Muscle layer of colon (tissue), 2 donors: ENCODE measurements around the gene TAC3.

Source experiments
- H3K27ac ChIP-seq: one replicate; pipeline ENCODE4 v1.7.0; 2013; ENCODE audit warnings: low read depth, mild to moderate bottlenecking, low read length, moderate library complexity
- H3K27me3 ChIP-seq, 2 donors: one replicate each; pipeline ENCODE4 v1.7.0; 2013; ENCODE audit warnings: low read length in 2 of 2, mild to moderate bottlenecking in 2 of 2; ENCODE audit not compliant: insufficient read depth in 2 of 2, control insufficient read depth in 1 of 2
- H3K36me3 ChIP-seq: one replicate; pipeline ENCODE4 v1.7.0; 2013; ENCODE audit warnings: mild to moderate bottlenecking, low read length; ENCODE audit not compliant: insufficient read depth
- H3K4me1 ChIP-seq: one replicate; pipeline ENCODE4 v1.7.0; 2013; ENCODE audit warnings: mild to moderate bottlenecking, low read length; ENCODE audit not compliant: insufficient read depth
- H3K4me3 ChIP-seq, 2 donors: one replicate each; pipeline ENCODE4 v1.7.0; 2013; ENCODE audit warnings: low read length in 2 of 2, low read depth in 1 of 2, mild to moderate bottlenecking in 1 of 2, moderate library complexity in 1 of 2
- H3K9ac ChIP-seq: one replicate; pipeline ENCODE4 v1.7.0; 2013; ENCODE audit warnings: low read length
- H3K9me3 ChIP-seq: one replicate; pipeline ENCODE4 v1.7.0; 2013; ENCODE audit warnings: mild to moderate bottlenecking, low read length
- donor health status: abdominal sarcoma.
- donor health status: Adenocarcinoma of cecum.

Gene TAC3

DNA sequence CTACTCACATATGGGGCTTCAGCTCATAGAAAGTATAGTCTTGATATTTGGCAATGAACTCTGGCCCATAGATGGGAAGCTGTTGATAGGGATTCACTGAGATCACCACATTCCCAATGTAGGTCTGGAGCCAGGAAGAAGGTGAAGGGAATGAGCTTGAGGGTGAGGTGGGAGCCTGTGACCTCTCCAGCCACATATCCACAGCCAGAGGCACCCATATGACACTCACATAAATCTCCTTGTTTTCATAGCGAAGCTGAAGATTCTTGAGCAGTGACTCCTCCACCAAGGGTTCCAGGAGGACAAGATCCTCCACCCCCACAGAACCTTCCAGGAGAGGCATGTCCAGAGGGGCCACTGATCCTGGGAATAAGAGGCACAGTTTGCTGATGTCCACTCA is 31.7 kb upstream of the TAC3 start:
- Histone ChIP-seq H3K9ac (no peak overlapping the region), H3K9me3 (no peaks in the 10 kb centered on the region), H3K4me3 (no peak overlapping the region), H3K27ac (no peak overlapping the region), H3K36me3 (no peaks in the 10 kb centered on the region), H3K4me1 (peaks cover 5% of the 10 kb centered on the region), H3K27me3 (no peaks in the 10 kb centered on the region)

- Histone ChIP-seq H3K4me3 (no peak overlapping the region), H3K9ac (no peak overlapping the region), H3K36me3 (no peaks in the 10 kb centered on the region), H3K9me3 (no peaks in the 10 kb centered on the region), H3K27ac (no peak overlapping the region), H3K27me3 (no peaks in the 10 kb centered on the region), H3K4me1 (peaks cover 5% of the 10 kb centered on the region)
Measured at GRCh38 chr12:57046947-57047890, 30.9 kb upstream of the TAC3 start.

DNA sequence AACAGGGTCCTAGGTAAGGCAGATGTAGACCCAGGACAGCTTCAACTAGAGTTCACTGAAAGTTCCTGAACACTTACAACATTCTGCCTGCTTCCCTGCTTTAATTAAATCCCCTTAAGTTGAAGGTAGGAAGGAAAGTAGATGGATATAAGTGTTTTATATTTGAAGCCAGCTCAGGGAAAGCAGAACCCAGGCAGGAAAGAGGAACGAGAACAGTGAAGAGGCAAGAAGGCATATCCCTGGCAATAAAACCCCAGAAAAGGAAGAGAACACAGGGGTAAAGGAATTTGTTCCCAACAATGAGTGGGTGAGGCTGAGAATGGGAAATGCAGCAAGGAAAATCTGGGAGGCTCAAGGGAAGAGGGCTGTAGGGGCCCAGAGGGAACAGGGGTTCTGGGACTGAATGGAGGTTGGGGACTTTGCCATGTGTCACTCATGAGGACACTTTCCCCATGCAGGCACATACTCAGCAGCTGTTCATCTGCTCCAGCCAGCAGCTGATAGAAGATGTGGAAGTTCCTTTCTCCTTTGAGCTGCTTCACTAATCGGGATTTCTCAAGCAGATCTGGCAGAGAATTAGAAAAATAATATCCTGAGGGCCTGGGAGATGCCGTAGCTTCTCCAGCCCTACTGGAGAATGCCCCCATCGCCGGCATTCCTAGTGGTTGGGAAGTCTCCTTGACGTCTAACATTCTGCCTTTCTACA is 29.9 kb upstream of the TAC3 start:
- Histone ChIP-seq H3K36me3 (no peaks in the 10 kb centered on the region), H3K9me3 (no peaks in the 10 kb centered on the region), H3K4me3 (no peak overlapping the region), H3K9ac (no peak overlapping the region), H3K27me3 (no peaks in the 10 kb centered on the region), H3K4me1 (peaks cover 5% of the 10 kb centered on the region), H3K27ac (no peak overlapping the region)

- Histone ChIP-seq H3K9ac (no peak overlapping the region), H3K4me3 (no peak overlapping the region), H3K4me1 (peaks cover 5% of the 10 kb centered on the region), H3K27ac (no peak overlapping the region), H3K27me3 (no peaks in the 10 kb centered on the region), H3K9me3 (no peaks in the 10 kb centered on the region), H3K36me3 (no peaks in the 10 kb centered on the region)
Measured at GRCh38 chr12:57044889-57045288, 28.6 kb upstream of the TAC3 start.

DNA sequence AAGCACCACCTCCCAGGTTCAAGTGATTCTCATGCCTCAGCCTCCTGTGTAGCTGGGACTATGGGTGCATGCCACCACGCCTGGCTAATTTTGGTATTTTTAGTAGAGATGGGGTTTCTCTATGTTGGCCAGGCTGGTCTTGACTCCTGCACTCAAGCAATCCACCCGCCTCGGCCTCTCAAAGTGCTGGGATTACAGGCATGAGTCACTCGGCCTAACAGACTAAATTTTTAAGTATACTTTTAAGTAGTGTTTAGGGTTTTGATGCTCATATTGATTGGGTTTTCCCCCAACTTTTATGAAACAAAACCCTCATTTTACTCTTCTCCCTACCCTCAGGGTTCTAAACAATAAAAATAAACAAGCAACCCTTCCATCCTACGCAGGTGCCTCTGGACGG is 28.1 kb upstream of the TAC3 start:
- no peaks in the 10 kb centered on the region for H3K36me3 ChIP-seq

DNA sequence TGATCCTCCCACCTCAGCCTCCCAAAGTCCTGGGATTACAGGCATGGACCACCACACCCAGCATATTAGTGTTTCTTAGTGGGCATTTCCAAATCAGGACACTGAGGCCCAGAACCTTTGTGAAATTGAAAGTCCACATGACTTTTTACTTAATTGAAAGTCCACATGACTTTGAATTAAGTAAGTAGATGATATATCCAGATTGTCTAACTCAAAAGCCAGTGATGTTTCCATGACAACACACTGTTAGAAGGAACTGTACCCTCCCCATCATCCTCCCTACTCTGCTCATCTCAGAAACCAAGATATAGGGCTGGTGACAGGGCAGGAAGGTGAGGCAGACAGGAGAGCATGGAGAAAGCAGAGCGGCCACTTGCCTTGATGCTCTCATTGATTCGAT is 26.4 kb upstream of the TAC3 start:
- no peaks in the 10 kb centered on the region for H3K36me3 ChIP-seq
- H3K9ac ChIP-seq, result no peak overlapping the region
- no peaks in the 10 kb centered on the region for H3K27me3 ChIP-seq
- H3K4me3 ChIP-seq, result no peak overlapping the region
- no peaks in the 10 kb centered on the region for H3K4me1 ChIP-seq
- no peak overlapping the region for H3K27ac ChIP-seq
- no peaks in the 10 kb centered on the region for H3K9me3 ChIP-seq

More for the DNA sequence above, 28.1 kb upstream of the TAC3 start:
- H3K4me3 ChIP-seq, result no peak overlapping the region
- no peaks in the 10 kb centered on the region for H3K9me3 ChIP-seq
- H3K27me3 ChIP-seq, result no peaks in the 10 kb centered on the region
- H3K9ac ChIP-seq, result no peak overlapping the region
- no peak overlapping the region for H3K27ac ChIP-seq
- peaks cover 5% of the 10 kb centered on the region for H3K4me1 ChIP-seq

DNA sequence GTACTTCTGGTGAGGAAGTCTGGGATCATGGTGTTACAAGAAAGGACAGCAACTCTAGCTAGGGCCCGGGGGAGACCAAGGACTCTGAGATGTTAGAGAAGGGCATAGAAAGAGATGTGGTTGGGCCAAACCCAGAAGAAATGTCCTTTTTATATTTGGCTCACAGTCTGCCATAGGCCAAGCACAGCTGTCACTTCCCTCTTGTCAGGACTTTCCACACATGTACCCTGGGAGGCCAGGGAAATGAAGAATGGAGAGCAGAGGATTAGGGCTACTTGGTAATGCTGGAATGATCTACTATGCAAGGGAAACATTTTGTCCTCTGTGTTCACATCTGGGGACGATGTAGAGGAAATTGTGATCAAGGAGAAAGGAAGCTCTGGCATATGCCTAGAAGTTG is 24.4 kb upstream of the TAC3 start:
- H3K4me1 ChIP-seq, result no peaks in the 10 kb centered on the region
- H3K27me3 ChIP-seq, result no peaks in the 10 kb centered on the region
- H3K36me3 ChIP-seq, result no peaks in the 10 kb centered on the region
- H3K9ac ChIP-seq, result no peak overlapping the region
- H3K27ac ChIP-seq, result no peak overlapping the region
- no peak overlapping the region for H3K4me3 ChIP-seq
- no peaks in the 10 kb centered on the region for H3K9me3 ChIP-seq

DNA sequence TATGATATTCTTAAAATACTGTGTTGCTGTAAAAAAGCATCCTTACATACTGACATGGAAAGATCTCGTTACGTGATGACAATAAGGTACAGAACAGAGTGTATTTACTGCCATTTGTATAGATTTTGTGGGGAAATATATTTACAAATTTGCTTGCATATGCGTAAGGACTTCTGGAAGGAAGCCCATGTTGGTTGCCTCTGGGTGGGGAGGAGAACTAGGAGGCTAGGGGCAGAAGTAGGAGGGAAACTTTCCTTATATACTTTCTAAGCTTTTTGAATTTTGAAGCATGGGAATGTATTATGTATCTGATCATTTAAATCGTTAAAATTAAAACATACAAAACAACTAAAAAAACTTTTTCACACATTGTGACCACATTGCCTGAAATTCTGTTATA is 23.9 kb upstream of the TAC3 start:
- Histone ChIP-seq H3K9ac (no peak overlapping the region), H3K4me3 (no peak overlapping the region), H3K4me1 (no peaks in the 10 kb centered on the region), H3K27me3 (no peaks in the 10 kb centered on the region), H3K9me3 (no peaks in the 10 kb centered on the region), H3K27ac (no peak overlapping the region), H3K36me3 (no peaks in the 10 kb centered on the region)

- no peaks in the 10 kb centered on the region for H3K4me1 ChIP-seq
- H3K4me3 ChIP-seq, result no peak overlapping the region
- no peaks in the 10 kb centered on the region for H3K27me3 ChIP-seq
- H3K36me3 ChIP-seq, result no peaks in the 10 kb centered on the region
- no peak overlapping the region for H3K27ac ChIP-seq
- no peak overlapping the region for H3K9ac ChIP-seq
- no peaks in the 10 kb centered on the region for H3K9me3 ChIP-seq
Measured at GRCh38 chr12:57039016-57039798, 22.9 kb upstream of the TAC3 start.

GRCh38 chr12:57037264-57037663 is 20.9 kb upstream of the TAC3 start:
- no peaks in the 10 kb centered on the region for H3K36me3 ChIP-seq
- no peak overlapping the region for H3K4me3 ChIP-seq
- no peak overlapping the region for H3K9ac ChIP-seq
- H3K27ac ChIP-seq, result no peak overlapping the region
- no peaks in the 10 kb centered on the region for H3K9me3 ChIP-seq
- H3K4me1 ChIP-seq, result no peaks in the 10 kb centered on the region
- no peaks in the 10 kb centered on the region for H3K27me3 ChIP-seq

GRCh38 chr12:57033431-57033830 is 17.1 kb upstream of the TAC3 start:
- H3K27me3 ChIP-seq, result no peaks in the 10 kb centered on the region
- H3K4me3 ChIP-seq, result no peak overlapping the region
- no peak overlapping the region for H3K27ac ChIP-seq
- no peaks in the 10 kb centered on the region for H3K36me3 ChIP-seq
- H3K9ac ChIP-seq, result no peak overlapping the region
- no peaks in the 10 kb centered on the region for H3K9me3 ChIP-seq
- H3K4me1 ChIP-seq, result no peaks in the 10 kb centered on the region
